ENCODE measurements around the gene NHEJ1. TPM values are rescaled to one million over a fixed set of nuclear protein-coding genes. Genes with fewer than 3 reads are reported as not detected.

NHEJ1 gene
- total RNA-seq, 2 experiments from 2014 or later: 12.7 to 14.3 TPM

DNA sequence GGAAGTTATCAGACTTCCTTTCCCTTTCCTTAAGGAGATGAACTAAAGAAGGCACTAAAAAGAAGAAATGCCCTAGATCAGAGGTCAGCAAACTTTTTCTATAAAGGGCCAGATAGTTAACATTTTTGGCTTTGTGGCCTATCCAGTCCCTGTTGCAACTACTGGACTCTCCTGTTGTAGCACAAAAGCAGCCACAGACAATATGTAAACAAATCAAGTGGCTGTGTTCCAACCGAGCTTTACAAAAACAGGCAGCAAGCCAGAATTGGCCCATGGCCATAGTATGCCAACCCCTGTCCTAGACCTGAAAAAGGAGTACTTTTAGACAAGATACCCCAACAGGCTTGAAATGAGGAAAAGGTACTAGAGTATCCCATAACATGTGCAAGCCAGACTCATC lies 10.9 kb downstream of the NHEJ1 start:
- no peak overlapping the region for H2AFZ ChIP-seq (ENCODE audit: low read length)
- ChIA-PET CTCF (ENCODE audit: unreplicated experiment) (no interaction called here), POLR2A (no interaction called here)
- H3K27ac ChIP-seq (ENCODE audit: low read depth, low read length, poor library complexity, severe bottlenecking): no peak overlapping the region
- H3K4me1 ChIP-seq (ENCODE audit: insufficient read depth, low read length, poor library complexity, severe bottlenecking): no peaks in the 10 kb centered on the region
- intact Hi-C loops (cut with micrococcal nuclease; ENCODE audit: unreplicated experiment): no loop called here
- H3K36me3 ChIP-seq (ENCODE audit: insufficient read depth, low read length): peaks cover 28% of the 10 kb centered on the region
- H3K79me2 ChIP-seq (ENCODE audit: insufficient read depth, low read depth, low read length): no peaks in the 10 kb centered on the region
- TF ChIP-seq, protein P1, sequence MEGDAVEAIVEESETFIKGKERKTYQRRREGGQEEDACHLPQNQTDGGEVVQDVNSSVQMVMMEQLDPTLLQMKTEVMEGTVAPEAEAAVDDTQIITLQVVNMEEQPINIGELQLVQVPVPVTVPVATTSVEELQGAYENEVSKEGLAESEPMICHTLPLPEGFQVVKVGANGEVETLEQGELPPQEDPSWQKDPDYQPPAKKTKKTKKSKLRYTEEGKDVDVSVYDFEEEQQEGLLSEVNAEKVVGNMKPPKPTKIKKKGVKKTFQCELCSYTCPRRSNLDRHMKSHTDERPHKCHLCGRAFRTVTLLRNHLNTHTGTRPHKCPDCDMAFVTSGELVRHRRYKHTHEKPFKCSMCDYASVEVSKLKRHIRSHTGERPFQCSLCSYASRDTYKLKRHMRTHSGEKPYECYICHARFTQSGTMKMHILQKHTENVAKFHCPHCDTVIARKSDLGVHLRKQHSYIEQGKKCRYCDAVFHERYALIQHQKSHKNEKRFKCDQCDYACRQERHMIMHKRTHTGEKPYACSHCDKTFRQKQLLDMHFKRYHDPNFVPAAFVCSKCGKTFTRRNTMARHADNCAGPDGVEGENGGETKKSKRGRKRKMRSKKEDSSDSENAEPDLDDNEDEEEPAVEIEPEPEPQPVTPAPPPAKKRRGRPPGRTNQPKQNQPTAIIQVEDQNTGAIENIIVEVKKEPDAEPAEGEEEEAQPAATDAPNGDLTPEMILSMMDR (conservative IDR thresholded peaks at IDR 0.05; ENCODE audit: low read length): no peak
- no peak for TF ChIP-seq EZH2phosphoT487 (IDR thresholded peaks at IDR 0.05; ENCODE audit: borderline replicate concordance, low read depth, low read length)
- DNase-seq (ENCODE audit: low spot score): no peak
- H3K9me2 ChIP-seq (ENCODE audit: insufficient read depth, low read length): no peaks in the 10 kb centered on the region
- H3K4me3 ChIP-seq (ENCODE audit: low read depth, low read length, poor library complexity, severe bottlenecking): no peak overlapping the region
- H3K9me3 ChIP-seq (ENCODE audit: low read length): no peaks in the 10 kb centered on the region
- H4K20me1 ChIP-seq (ENCODE audit: insufficient read depth, low read length): no peaks in the 10 kb centered on the region
- no peak overlapping the region for H3K4me2 ChIP-seq (ENCODE audit: low read length)
- BruUV-seq (replicated peaks): no TSS peak

DNA sequence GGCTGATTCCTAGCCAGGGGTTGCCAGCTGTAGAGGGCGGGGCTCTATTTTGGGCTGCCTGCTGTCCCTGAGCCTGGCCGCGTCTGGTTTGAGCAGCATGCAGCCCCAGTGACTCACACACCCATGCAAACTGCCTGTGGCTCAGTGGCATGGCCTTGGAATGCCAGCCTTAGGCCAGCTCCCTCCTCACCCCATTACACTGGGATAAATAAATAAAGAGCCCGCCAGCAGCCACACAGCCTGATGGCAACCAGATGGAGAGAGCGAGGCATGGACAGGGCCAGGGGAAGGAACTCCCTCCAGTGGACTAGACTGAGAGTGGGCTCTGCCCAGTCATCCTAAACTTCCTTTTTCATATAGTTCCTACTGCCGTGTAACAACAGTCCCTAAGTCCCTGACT lies 18.3 kb downstream of the NHEJ1 start:
- Histone ChIP-seq H3K27ac (ENCODE audit: low read depth, low read length, poor library complexity, severe bottlenecking) (no peak overlapping the region), H3K79me2 (ENCODE audit: insufficient read depth, low read depth, low read length) (no peaks in the 10 kb centered on the region), H3K9me3 (ENCODE audit: low read length) (no peaks in the 10 kb centered on the region), H2AFZ (ENCODE audit: low read length) (no peak overlapping the region), H3K4me1 (ENCODE audit: insufficient read depth, low read length, poor library complexity, severe bottlenecking) (no peaks in the 10 kb centered on the region), H3K36me3 (ENCODE audit: insufficient read depth, low read length) (peaks cover 49% of the 10 kb centered on the region), H3K4me3 (ENCODE audit: low read depth, low read length, poor library complexity, severe bottlenecking) (no peak overlapping the region), H3K9me2 (ENCODE audit: insufficient read depth, low read length) (no peaks in the 10 kb centered on the region), H3K4me2 (ENCODE audit: low read length) (no peak overlapping the region), H4K20me1 (ENCODE audit: insufficient read depth, low read length) (no peaks in the 10 kb centered on the region)
- TF ChIP-seq EZH2phosphoT487 (IDR thresholded peaks at IDR 0.05; ENCODE audit: borderline replicate concordance, low read depth, low read length): no peak
- ChIA-PET CTCF (ENCODE audit: unreplicated experiment) (no interaction called here), POLR2A (interaction anchor here (1.0 kb wide), 1 partner anchor 65 kb away, joined by 3 read pairs; the partner anchor contains the start of gene ZFAND2B)
- BruUV-seq (replicated peaks): no TSS peak
- DNase-seq (ENCODE audit: low spot score): no peak
- intact Hi-C loops (cut with micrococcal nuclease; ENCODE audit: unreplicated experiment): loop anchor here (5.0 kb wide), 1 partner anchor 40 kb away; no protein-coding TSS in a partner anchor

DNA sequence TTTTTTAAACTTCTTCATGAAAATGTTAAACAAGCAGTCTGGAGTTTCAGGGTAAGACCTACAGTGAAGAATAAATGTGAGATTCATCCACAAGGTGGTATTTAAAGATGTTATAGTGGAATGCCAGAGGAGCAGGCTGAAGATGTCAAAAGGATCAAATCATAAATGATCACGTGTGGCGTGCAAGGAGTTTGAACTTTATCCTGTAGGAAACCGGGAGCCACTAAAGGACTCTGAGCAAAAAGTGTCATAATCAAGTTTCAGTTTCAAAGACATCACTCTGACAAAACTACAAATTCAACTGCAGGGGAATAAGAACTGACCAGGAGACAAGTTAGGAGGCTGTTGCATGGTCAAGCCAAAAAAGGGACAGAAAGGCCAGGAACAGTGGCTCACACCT lies 19.9 kb downstream of the NHEJ1 start:
- no peak for DNase-seq (ENCODE audit: low spot score)
- Histone ChIP-seq H3K9me3 (ENCODE audit: low read length) (no peaks in the 10 kb centered on the region), H3K36me3 (ENCODE audit: insufficient read depth, low read length) (peaks cover 36% of the 10 kb centered on the region), H3K79me2 (ENCODE audit: insufficient read depth, low read depth, low read length) (no peaks in the 10 kb centered on the region), H2AFZ (ENCODE audit: low read length) (no peak overlapping the region), H3K4me2 (ENCODE audit: low read length) (no peak overlapping the region), H4K20me1 (ENCODE audit: insufficient read depth, low read length) (no peaks in the 10 kb centered on the region), H3K4me3 (ENCODE audit: low read depth, low read length, poor library complexity, severe bottlenecking) (no peak overlapping the region), H3K4me1 (ENCODE audit: insufficient read depth, low read length, poor library complexity, severe bottlenecking) (no peaks in the 10 kb centered on the region), H3K27ac (ENCODE audit: low read depth, low read length, poor library complexity, severe bottlenecking) (no peak overlapping the region), H3K9me2 (ENCODE audit: insufficient read depth, low read length) (no peaks in the 10 kb centered on the region)
- ChIA-PET POLR2A (no interaction called here), CTCF (ENCODE audit: unreplicated experiment) (no interaction called here)
- BruUV-seq (replicated peaks): no TSS peak
- intact Hi-C loops (cut with micrococcal nuclease; ENCODE audit: unreplicated experiment): loop anchor here (5.0 kb wide), 1 partner anchor 38 kb away; no protein-coding TSS in a partner anchor
- no peak for TF ChIP-seq EZH2phosphoT487 (IDR thresholded peaks at IDR 0.05; ENCODE audit: borderline replicate concordance, low read depth, low read length)
- TF ChIP-seq, protein P1 (conservative IDR thresholded peaks at IDR 0.05; ENCODE audit: low read length): no peak
